Stimulated activated CD4-positive, alpha-beta T cell treated with anti-CD3 and anti-CD28 coated beads, Interleukin-1b, Interleukin-23, amount 100 ng/mL, for 48 hours (primary cell): ENCODE measurements around the gene ARFGAP1.
"Not testable (repeated sequence)": the region's sequence is repeated elsewhere in the genome, so short reads cannot be mapped to it uniquely, and the experiment has no call there.

Source experiments
- DNase-seq: peaks from one replicate; pipeline ENCODE4 v3.0.0-alpha.2; 2020

The ARFGAP1 gene

GRCh38 chr20:63293456-63293855 lies 20.8 kb downstream of the ARFGAP1 start:
- no peak for DNase-seq

DNA sequence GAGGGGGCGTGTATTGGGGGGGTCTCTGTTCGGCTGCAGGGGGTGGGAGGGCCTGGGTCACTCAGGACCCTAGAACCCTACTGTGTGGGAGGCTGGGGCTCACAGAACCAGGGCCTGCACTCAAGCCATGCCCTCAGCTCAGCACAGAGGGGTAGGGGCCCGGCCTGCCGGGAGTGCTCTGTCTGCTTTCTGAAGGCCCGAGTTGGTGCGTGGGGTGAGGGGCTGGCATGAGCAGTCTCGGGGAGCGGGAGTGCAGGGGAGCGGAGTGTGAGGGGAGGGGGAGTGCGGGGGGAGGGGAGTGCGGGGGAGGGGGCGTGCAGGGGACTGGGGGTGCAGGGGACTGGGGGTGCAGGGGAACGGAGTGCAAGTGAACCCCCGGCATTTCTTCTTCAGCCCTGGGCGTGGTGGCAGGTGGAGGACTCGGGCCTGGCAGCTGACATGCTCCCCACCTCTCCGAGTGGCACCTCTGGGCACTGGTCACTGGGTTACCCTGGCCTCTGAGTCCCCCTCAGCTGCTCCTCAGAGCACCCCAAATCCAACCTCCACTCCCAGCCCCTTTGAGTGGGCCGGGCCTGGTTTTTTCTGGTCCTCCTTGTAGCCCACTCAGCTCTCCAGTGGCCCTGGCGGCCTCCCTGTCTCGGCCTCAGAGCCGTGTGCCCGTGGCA lies 21.4 kb downstream of the ARFGAP1 start:
- no peak for DNase-seq

DNA sequence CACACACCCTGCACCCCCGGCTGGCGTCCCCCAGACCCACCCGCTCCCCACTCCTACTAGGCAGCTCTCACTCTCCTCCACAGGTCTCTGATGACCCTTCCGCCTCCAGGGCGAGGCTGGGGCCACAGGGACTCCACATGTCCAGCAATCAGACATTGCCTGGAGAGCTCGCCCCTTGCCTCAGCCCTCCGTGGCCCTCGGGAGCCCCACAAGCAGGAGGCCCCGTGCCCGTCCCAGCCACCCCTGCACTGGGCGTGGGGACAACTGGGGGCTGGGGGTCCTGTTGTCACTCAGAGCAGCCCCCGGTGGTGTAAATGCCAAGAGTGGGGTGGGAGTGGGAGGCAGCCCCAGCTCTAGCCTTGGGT lies 21.9 kb downstream of the ARFGAP1 start:
- no peak for DNase-seq

DNA sequence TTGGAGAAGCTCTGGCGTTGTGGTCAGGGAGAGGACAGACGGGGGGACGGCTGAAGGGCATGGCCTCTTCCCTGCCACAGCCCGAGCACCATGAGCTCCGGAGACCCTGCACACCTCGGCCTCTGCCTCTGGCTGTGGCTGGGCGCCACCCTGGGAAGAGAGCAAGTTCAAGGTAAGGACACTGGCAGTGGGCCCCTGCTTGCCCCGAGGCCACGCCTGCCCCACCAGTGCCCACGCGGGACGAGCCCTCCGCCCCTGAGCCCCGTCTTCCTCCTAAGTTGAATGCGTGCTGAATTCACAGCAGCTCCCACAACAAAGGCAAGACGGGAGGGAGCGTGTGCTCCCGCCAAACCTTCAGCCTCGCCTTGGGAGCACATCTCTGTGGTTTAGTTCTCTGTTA lies 22.4 kb downstream of the ARFGAP1 start:
- no peak for DNase-seq

- DNase-seq: no peak
Observed at GRCh38 chr20:63295422-63295821, 22.8 kb downstream of the ARFGAP1 start.

DNA sequence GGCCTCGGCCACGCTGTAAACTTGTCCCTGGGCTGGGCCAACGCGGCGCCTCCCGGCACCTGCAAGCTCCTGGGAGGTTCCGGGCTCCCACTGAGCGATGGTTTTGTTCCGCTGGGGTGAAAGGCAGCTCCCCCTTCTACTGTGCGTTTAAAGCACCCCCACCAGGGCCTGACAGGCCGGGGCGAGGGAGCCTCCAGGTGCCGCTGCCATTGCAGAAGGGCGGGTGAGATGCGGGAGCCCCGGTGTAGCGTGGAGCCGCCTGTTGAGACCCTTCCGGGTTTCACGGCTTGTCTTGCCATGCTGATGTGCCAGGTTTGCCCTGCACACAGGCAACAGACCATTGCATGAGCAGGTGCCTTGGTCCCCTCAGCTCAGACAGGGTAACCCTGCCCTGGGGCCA lies 23.2 kb downstream of the ARFGAP1 start:
- no peak for DNase-seq

- no peak for DNase-seq
Observed at GRCh38 chr20:63296531-63297299, 24.1 kb downstream of the ARFGAP1 start.

DNA sequence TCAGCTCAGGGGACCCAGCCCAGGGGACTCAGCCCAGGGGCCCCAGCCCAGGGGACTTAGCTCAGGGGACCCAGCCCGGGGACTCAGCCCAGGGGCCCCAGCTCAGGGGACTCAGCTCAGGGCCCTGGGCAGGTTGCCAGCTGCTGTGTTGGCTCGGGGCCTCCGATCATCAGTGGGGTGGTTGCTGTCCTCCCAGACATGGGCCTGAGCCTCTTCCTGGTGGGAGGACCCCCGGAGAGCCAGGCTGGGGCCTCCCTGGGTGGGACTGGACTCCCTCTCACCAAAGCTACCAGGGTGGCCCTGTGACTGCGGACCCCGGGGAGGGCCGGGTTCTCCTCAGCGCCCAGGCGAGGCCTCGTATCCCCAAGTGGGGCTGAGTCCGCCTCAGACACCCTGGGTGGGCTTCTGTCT lies 24.8 kb downstream of the ARFGAP1 start:
- no peak for DNase-seq

GRCh38 chr20:63297796-63298572 lies 25.4 kb downstream of the ARFGAP1 start:
- no peak for DNase-seq

GRCh38 chr20:63298731-63299312 lies 26.2 kb downstream of the ARFGAP1 start:
- DNase-seq: no peak

DNA sequence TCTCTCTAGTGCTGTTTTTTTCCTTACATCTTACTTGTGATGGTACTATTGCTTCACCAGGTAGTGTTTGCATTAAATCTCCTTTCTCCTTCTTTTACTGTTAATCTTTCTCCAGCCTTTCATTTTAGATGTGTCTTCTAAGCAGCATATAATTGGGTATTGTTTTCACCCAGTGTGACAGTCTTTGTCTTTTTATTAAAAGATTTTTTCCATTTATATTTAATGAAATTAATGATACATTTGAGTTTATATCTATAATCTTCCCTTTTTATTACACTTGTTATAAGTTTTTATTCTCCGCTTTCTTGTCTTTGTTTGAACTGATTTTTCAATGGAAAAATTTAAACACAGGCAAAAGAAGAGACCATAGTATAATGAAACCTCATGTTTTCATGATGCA lies 29.1 kb downstream of the ARFGAP1 start:
- no peak for DNase-seq

DNA sequence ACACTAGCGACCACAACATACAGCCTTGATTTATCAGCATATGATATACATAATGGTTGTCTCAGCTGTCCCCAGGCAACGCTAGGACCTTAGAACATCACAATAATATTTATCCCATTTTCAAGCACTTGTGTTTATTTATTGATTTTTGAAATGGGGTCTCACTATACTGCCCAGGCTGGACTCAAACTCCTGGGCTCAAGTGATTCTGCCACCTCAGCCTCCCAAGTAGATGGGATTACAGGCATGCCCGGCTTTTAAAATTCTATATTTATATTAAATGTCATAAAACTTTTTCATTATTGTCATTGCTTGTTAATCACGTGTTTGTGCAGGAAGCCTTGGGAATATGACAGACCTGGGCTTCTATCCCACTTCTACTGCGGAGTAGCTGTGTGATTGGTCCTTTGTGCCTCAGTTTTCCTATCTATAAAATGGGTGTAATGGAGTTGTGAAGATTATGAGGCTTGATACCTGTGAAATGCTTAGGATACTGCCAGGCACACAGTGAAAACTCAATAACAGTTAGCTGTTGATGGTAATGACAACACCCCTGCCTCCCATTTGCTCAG lies 30.6 kb downstream of the ARFGAP1 start:
- no peak for DNase-seq

DNA sequence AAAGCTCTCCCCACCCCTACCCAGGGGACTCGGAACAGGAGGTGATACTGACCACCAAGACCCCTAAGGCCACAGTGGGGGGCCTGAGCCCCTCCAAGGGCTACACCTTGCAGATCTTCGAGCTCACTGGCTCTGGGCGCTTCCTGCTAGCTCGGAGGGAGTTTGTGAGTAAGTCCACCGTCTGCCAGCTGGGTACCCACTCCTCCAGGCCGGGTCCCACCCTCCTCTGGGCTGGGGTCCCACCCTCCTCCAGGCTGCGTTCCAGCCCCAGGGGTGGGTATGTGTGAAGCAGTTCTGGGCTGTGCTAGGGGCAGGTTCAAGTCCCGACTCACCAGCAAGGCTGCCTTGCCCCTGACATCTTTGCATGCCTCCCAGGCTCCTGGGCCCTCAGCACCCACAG lies 32.8 kb downstream of the ARFGAP1 start:
- DNase-seq: no peak

DNA sequence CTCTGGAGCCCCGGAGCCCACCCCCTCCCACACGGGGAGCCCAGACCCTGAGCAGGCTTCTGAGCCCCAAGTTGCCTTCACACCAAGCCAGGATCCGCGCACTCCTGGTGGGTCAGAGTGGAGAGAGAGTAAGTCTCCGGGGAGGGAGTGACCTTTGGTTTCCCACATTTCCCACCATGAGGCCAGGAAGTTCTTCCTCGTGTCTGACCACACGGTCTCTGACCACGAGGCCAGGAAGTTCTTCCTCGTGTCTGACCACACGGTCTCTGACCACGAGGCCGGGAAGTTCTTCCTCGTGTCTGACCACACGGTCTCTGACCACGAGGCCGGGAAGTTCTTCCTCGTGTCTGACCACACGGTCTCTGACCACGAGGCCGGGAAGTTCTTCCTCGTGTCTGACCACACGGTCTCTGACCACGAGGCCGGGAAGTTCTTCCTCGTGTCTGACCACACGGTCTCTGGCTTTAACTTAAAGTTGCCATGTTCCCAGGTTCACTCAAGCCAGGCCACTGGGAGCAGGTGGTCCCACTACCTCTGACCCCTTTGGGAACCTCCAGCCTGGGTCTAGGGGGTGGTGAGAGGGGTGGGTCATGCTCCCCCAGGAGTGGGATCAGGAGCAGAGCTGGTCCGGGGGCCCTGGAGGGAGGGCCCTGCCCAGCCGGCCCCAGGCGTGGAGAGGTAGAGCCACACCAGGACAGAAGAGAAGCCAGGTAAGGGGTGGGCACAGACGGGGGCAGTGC lies 33.5 kb downstream of the ARFGAP1 start:
- not testable (repeated sequence) for DNase-seq

DNA sequence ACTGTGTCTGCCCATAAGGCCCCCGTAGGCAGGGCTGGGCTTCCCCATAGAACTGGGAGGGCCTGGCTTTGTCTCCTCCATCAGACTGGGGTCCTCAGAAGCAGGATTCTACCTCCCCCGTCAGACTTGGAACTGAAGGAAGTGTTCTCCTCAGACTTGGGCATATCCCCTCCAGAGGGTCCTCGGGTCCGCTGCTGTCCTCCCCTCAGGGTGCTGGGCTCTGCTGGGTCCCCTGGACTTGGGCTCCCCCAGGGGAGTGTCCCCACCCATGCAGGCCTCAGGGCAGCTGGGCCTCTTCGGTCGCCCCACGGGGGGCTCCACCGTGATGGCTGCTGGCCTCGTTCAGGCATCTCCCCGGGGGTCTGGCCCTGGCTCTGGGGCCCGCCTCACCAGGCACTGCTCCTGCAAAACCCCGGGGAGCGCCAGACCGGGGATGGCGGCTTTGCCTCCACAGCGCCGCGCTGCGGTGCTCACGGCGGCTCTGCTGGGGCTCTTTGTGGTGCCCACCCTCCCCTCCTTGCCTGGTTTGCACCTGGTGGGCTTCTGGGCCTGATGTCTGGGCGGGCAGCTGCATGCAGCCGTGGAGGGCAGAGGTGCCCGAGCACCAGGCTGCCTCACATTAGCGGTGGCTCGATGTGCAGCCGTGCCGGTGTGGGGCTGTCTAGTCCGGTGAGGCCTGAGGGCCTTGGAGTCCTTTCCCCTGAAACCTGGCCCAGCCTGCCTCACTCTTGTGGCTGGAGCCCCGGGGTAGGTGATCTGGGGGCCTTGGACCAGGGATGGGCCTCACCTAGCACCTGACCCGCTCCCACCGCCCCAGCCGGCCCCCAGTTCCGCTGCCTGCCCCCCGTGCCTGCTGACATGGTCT lies 34.3 kb downstream of the ARFGAP1 start:
- DNase-seq: no peak

DNA sequence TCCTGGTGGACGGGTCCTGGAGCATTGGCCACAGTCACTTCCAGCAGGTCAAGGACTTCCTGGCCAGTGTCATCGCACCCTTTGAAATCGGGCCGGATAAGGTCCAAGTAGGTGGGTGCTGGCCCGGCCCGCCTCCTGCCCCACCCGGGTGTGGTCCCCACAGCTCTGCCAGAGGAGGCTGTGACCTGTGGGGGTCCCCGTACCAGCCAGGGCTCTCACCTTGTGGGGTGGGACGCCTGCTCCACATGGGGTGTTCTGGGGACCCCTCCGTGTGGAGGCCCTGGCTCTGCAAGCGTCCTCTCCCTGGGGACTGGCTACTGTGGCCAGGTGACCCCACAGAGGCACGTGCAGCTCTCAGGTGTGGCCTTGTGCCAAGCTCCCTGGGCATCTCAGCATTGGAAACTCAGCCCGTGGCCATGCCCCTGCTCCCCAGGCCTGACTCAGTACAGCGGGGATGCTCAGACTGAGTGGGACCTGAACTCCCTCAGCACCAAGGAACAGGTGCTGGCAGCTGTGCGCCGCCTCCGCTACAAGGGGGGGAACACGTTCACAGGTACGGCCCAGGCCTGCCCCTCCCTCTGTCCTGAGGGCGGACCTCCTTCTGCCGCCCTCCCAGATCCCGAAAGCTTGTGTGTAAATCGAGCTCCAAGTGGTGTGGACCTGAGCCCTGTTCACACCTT lies 35.1 kb downstream of the ARFGAP1 start:
- DNase-seq: no peak

DNA sequence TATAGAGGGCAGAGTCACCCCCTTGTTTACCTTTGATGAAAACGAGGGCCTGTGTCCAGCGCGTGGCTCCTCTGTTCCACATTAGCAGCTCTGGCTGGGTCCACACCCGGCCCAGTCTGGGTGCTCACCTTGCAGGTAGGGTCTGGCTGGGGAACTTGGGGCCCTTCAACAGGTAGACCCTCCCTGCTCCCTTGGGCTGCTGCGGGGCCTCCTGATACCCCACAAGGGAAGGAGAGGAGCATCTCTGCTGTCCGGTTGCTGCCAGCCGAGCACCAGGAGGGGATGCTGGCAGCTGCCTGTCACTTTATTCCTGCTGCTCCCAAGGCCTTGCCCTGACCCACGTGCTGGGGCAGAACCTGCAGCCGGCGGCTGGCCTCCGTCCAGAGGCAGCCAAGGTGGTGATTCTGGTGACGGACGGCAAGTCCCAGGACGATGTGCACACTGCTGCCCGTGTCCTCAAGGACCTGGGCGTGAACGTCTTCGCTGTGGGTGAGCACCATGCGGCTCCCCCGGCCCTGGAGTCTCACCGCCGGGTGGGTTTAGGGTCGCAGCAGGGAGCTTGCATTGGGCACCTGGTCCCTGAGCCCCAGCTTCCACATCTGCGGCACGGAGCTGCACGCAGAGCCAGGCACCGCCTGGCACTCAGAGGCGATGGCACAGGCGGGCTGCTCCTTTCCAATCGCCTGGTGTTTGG lies 35.8 kb downstream of the ARFGAP1 start:
- no peak for DNase-seq

- no peak for DNase-seq
Observed at GRCh38 chr20:63309261-63310071, 36.9 kb downstream of the ARFGAP1 start.

GRCh38 chr20:63310265-63310991 lies 37.8 kb downstream of the ARFGAP1 start:
- DNase-seq: no peak
